HG03045 (cell line): ENCODE data around the gene ADCY1.
"Not testable (repeated sequence)": the region's sequence is repeated elsewhere in the genome, so short reads cannot be mapped to it uniquely, and the experiment has no call there.

Experiments used
- ATAC-seq: cut with Tn5 transposase; IDR thresholded peaks from one replicate; pipeline ENCODE4 v1.9.1; 2021; ENCODE audit warnings: mild to moderate bottlenecking, moderate library complexity; ENCODE audit not compliant: unreplicated experiment

The ADCY1 gene

DNA sequence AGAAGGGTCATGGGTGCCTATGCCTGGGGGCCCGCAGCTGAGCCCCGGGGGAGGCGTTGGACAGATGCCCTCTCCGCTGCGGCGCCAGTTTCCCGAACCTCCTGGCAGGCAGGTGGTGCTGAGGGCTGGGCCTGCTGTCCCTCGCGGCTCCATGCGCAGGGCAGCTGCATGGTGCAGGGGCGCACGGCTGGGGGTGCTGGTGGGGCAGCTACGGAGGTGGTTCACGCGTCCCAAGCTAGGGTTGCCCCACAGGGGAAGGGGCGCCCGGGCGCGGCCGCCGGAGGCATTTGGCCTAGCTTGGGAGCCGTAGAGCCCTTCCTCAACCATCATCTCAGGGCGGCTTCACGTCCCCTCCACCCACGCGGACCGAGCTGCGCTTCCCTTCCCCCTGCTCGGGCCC is 152.7 kb downstream of the ADCY1 start:
- ATAC-seq = no peak

GRCh38 chr7:45731692-45732443 is 157.7 kb downstream of the ADCY1 start:
- ATAC-seq = not testable (repeated sequence)

DNA sequence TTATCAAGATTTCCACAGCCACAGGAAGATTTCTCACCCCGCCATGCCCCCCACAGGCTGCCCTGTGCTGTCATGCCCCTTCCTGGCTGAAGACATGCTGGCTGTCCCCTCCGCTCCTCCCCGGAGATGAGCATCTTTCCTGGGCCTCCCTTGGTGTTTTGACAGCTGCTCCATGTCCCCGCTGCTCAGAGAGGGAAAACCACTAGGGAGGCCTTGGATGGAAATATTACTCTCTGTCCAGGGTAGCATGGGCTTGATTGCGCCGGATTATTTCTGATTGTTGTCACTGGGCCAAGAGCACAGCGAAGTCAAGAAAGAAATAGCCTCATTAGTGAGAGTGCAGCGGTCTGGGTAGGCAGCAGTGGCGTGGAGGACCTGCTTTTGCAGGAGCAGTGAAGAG is 164.8 kb downstream of the ADCY1 start:
- not testable (repeated sequence) for ATAC-seq

DNA sequence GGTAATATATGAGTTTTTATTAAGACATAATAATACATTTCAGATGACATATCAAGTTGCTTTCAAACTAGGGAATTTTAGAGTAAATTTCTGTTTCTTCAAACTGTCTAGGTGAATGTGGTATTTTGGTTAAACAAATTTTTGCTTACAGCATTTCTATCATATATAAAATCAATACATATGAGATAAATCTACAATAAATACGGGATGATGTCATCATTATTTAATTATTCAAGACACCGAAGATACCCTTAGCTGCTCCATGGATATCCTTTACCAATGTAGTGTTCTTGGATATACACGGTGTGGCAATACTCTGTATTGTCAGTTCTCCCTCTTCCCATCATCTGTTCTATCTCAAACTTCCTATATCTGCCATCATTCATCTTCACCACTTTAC is 166.4 kb downstream of the ADCY1 start:
- ATAC-seq = not testable (repeated sequence)

DNA sequence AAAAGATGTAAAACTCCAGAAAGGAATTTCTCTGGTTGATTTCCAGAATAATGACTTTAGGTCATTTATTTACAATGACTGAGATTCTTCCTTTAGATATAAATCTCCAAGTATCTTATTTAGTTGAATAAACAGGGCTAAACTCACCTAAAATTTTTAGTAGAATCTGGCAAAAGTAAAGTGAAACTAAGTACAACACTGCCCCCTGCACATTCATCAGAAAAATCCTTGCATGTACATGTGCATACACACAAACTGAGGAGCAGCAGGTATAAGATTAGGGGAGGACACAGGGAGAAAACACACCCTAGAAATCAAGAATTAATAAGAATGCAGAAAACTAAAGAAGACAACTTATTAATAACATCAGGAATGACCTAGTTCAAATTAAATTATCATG is 174.8 kb downstream of the ADCY1 start:
- ATAC-seq = not testable (repeated sequence)

DNA sequence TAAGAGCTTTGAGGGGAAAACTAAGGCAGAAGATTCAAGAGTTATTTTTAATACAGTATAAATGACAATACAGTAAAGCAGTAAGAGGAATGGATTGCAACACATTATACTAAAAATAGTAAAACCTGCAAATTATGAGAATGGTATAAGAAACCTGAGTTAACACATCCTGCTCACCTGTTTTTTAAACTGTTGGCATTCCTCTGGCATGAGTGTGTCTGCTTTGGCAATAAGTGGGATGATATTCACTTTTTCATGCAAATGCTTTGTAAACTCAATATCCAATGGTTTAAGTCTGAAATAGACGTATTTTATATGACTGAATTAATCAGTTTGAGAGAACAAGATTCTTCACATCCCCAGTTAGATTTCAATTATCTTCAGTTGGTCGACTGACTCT is 177.2 kb downstream of the ADCY1 start:
- ATAC-seq = not testable (repeated sequence)

DNA sequence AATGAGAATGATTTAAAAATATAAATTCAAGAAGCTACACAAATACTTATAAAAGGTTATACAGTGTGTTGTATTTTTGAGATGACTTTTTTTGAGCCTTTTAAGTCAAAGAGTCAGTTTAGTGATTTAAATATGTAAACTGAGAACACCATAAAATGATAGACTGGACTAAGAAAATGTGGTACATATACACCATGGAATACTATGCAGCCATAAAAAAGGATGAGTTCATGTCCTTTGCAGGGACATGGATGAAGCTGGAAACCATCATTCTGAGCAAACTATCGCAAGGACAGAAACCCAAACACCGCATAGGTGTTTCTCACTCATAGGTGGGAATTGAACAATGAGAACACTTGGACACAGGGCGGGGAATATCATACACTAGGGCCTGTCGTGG is 182.2 kb downstream of the ADCY1 start:
- ATAC-seq = not testable (repeated sequence)

DNA sequence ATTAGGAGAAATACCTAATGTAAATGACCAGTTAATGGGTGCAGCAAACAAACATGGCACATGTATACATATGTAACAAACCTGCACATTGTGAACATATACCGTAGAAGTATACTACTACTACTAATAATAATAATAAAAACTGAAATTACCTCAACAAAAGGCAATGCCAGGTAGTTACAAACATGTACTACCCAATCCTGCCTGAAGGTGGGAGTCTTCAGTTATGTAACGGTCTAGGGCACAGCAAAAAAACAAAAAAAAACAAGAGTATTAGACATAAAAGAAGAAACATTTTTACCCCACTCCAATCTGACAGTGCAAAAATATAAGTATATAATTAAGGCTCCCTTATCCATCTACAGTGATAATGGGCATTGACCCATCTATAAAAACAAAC is 182.6 kb downstream of the ADCY1 start:
- not testable (repeated sequence) for ATAC-seq

- not testable (repeated sequence) for ATAC-seq
These were observed 185.3 kb downstream of the ADCY1 start for GRCh38 chr7:45759464-45759863.

DNA sequence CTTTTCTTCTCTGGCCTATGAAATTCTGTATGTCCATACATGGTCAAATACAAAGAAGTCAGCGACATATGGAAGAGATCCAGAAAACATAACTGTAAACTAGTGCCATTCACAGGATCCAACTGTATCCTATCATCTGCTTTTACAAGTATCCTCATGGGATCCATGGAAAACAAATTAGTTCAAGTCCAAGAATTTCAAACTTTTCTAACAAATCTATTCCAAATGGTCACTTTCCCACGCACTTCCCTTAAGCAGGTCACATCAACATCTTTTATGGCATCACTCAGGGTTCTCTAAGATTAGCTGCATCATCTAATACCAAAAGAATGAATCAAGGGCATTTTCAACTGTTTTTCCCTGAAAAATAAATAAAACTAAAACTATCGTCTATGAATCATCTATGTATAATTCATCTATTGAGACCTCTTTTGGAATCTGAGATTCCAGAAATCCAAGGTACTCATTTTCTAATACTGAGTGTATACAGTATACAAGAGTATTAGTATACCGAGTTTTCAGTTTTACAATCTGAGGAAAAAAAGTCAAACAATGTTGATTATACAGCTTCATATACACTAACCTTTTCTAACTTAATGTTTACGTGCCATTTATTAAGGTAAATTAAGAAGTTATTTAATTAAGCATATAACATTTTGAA is 187.5 kb downstream of the ADCY1 start:
- ATAC-seq = not testable (repeated sequence)

GRCh38 chr7:45762225-45762994 is 188.2 kb downstream of the ADCY1 start:
- not testable (repeated sequence) for ATAC-seq

DNA sequence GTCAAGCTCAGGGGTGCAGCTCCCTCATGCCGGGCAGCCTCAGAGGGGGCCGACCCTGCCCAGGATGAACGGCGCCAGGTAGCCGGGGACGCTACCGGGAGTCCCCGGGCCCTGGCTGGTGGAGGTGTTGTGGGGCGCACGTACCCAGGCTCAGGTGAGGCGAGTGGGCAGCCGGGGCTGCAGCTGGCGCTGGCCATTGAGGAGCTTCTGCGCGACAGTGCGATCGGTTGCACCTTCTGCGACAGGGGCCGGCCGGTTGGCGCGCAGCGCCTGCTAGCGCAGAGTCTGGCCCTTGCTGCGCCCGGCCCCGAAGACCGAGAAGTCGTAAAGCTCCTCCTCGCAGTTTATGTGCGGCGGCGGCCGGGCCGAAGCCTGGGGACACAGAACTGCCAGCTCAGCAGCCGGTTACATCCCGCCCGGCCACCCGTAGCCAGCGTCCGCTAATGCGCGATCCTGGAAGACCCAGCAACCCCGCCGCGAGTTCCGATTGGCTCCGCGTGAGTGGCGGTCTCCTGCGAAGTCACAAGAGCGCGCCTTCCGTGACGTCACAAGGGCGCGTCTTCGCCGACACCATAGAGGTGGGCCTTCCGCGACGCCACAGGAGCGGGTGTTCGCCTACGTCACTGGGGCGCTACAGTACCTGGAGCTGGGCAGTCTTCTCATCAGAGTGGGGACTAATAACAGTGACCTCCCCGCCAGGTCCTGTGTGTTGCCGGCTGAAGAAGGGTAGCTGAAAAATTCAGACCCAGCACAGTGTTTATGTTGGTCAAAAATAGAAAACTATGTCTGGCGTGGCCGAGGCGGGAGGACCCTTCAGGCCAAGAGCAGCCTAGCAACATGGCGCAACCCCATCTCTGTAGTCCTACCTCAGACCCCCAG is 194.6 kb downstream of the ADCY1 start:
- peak; percentile 100 for ATAC-seq

DNA sequence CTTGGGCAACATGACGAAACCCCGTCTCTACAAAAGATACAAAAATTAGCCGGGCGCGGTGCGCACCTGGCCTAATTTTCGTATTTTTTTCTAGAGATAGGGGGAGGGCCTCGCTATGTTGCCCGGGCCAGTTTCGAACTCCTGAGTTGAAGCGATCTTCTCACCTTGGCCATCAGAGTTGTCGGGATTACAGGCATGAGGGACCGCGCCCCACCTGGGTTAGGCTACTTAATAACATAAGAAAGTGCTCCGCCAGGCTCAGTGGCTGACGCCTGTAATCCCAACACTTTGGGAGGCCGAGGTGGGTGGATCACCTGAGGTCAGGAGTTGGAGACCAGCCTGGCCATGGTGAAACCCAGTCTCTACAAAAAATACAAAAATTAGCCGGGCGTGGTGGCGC is 195.5 kb downstream of the ADCY1 start:
- ATAC-seq = not testable (repeated sequence)
